ENCODE measurements around the gene ANKRD29. TPM values are rescaled to one million over a fixed set of nuclear protein-coding genes. Genes with fewer than 3 reads are reported as not detected.

ANKRD29 gene
- total and polyA plus RNA-seq, 10 of the 15 experiments (the other 5 are each of a cell fraction or from before 2014, with no cell fraction given) = 0.53 to 9.2 (median 1.6) TPM

DNA sequence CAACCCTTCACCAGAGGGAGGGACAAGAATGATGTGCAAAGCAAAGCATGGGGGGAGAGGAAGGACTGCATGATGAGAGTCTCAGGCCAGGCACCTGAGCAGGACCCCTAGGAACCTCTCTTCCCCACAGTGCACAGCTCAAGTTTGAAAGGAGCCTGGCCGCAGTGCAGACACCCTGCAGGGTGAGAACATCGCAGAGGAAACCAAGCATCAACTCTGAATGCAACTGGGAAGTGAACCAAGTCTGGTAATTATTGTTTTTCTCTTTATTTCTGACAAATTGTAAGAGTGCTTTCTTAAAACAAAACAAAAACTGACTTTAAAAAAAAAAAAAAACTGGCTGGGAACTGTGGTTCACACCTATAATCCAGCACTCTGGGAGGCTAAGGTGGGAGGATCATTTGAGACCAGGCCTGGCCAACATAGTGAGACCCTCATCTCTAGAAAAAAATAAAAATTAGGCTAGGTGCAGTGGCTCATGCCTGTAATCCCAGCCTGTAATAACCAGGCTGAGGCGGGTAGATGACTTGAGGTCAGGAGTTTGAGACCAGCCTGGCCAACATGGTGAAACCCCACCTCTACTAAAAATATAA is 91.7 kb downstream of the ANKRD29 start (continued):
- TF ChIP-seq, protein P1, sequence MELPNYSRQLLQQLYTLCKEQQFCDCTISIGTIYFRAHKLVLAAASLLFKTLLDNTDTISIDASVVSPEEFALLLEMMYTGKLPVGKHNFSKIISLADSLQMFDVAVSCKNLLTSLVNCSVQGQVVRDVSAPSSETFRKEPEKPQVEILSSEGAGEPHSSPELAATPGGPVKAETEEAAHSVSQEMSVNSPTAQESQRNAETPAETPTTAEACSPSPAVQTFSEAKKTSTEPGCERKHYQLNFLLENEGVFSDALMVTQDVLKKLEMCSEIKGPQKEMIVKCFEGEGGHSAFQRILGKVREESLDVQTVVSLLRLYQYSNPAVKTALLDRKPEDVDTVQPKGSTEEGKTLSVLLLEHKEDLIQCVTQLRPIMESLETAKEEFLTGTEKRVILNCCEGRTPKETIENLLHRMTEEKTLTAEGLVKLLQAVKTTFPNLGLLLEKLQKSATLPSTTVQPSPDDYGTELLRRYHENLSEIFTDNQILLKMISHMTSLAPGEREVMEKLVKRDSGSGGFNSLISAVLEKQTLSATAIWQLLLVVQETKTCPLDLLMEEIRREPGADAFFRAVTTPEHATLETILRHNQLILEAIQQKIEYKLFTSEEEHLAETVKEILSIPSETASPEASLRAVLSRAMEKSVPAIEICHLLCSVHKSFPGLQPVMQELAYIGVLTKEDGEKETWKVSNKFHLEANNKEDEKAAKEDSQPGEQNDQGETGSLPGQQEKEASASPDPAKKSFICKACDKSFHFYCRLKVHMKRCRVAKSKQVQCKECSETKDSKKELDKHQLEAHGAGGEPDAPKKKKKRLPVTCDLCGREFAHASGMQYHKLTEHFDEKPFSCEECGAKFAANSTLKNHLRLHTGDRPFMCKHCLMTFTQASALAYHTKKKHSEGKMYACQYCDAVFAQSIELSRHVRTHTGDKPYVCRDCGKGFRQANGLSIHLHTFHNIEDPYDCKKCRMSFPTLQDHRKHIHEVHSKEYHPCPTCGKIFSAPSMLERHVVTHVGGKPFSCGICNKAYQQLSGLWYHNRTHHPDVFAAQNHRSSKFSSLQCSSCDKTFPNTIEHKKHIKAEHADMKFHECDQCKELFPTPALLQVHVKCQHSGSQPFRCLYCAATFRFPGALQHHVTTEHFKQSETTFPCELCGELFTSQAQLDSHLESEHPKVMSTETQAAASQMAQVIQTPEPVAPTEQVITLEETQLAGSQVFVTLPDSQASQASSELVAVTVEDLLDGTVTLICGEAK (IDR thresholded peaks at IDR 0.05; ENCODE audit: borderline replicate concordance) = no peak
- TF ChIP-seq RCOR1 (conservative IDR thresholded peaks at IDR 0.05; ENCODE audit: low read depth, low read length) (no peak), E2F8 (IDR thresholded peaks at IDR 0.05; ENCODE audit: low read depth, partially characterized antibody) (no peak), CREM (IDR thresholded peaks at IDR 0.05; ENCODE audit: low read depth) (no peak), NFYB (IDR thresholded peaks at IDR 0.05; ENCODE audit: insufficient read depth, low read depth, low read length) (no peak), KAT2A (conservative IDR thresholded peaks at IDR 0.05; ENCODE audit: control insufficient read depth, low read depth, low read length) (no peak), SREBF1 (IDR thresholded peaks at IDR 0.05; ENCODE audit: low read length) (no peak), SUZ12 (IDR thresholded peaks at IDR 0.05; ENCODE audit: unreplicated experiment) (no peak)
- TF ChIP-seq, protein P2, sequence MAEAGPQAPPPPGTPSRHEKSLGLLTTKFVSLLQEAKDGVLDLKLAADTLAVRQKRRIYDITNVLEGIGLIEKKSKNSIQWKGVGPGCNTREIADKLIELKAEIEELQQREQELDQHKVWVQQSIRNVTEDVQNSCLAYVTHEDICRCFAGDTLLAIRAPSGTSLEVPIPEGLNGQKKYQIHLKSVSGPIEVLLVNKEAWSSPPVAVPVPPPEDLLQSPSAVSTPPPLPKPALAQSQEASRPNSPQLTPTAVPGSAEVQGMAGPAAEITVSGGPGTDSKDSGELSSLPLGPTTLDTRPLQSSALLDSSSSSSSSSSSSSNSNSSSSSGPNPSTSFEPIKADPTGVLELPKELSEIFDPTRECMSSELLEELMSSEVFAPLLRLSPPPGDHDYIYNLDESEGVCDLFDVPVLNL (IDR thresholded peaks at IDR 0.05; ENCODE audit: low read depth, low read length) = no peak
- TF ChIP-seq, protein P3, sequence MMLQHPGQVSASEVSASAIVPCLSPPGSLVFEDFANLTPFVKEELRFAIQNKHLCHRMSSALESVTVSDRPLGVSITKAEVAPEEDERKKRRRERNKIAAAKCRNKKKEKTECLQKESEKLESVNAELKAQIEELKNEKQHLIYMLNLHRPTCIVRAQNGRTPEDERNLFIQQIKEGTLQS (IDR thresholded peaks at IDR 0.05; ENCODE audit: borderline replicate concordance, extremely low read depth, low read depth, low read length) = no peak
